B cell (primary cell): Measurements from ENCODE around the gene WDFY4.

Source experiments
- CTCF ChIP-seq: fragments of 200-600 bp; IDR thresholded peaks from one replicate; pipeline ENCODE4 v1.8.0; 2022; ENCODE audit warnings: antibody characterized with exemption, mild to moderate bottlenecking
- EZH2 ChIP-seq: IDR thresholded peaks from 2 replicates; pipeline ENCODE4 v1.6.1; 2012; ENCODE audit warnings: borderline replicate concordance, low read depth, mild to moderate bottlenecking, moderate library complexity, low read length; ENCODE audit not compliant: insufficient read depth, poor library complexity, severe bottlenecking

- no peak for TF ChIP-seq CTCF
- TF ChIP-seq EZH2 = no peak
These were observed 48.4 kb upstream of the WDFY4 start for GRCh38 chr10:48636231-48636630.
